MCF 10A (cell line): ENCODE results near the gene TMEM123. TPM values are rescaled to one million over a fixed set of nuclear protein-coding genes. Genes with fewer than 3 reads are reported as not detected.
A peak's percentile ranks its signal among the peaks of the same experiment; 100 is the strongest.
"Not testable (repeated sequence)": the region's sequence is repeated elsewhere in the genome, so short reads cannot be mapped to it uniquely, and the experiment has no call there.

Experiments
- BruUV-seq: library from RNA; stranded (reverse); fragments of 400-500 nt; replicated peaks from 2 replicates; lab custom pipeline; 2021; lab: Mats Ljungman, UMichigan
- CTCF ChIA-PET: fragments of 300-600 bp; sonication (Branson Sonifier 250); formaldehyde crosslinking; extraction: SDS; loops from one replicate; lab custom pipeline; 2021; ENCODE audit warnings: antibody characterized with exemption, inconsistent platforms; lab: Yijun Ruan, JAX
- POLR2A ChIA-PET: fragments of 300-600, 350-650 bp; sonication (Branson Sonifier 250); formaldehyde crosslinking; extraction: SDS; loops from one replicate; lab custom pipeline; 2020; ENCODE audit warnings: antibody characterized with exemption, inconsistent platforms; lab: Yijun Ruan, JAX
- DNase-seq: peaks from one replicate; pipeline ENCODE4 v3.0.0-alpha.2; 2018; ENCODE audit not compliant: unreplicated experiment
- H3K27ac Mint-ChIP-seq: one replicate; pipeline ENCODE4 v1.8.0; 2022; ENCODE audit warnings: mild to moderate bottlenecking, low read depth, mixed read lengths; ENCODE audit not compliant: unreplicated experiment
- H3K27me3 Mint-ChIP-seq: one replicate; pipeline ENCODE4 v1.8.0; 2022; ENCODE audit warnings: mixed read lengths; ENCODE audit not compliant: insufficient read depth, unreplicated experiment
- H3K36me3 Mint-ChIP-seq: one replicate; pipeline ENCODE4 v1.8.0; 2022; ENCODE audit warnings: mild to moderate bottlenecking, moderate library complexity, mixed read lengths; ENCODE audit not compliant: insufficient read depth, unreplicated experiment
- H3K4me1 Mint-ChIP-seq: one replicate; pipeline ENCODE4 v1.8.0; 2022; ENCODE audit warnings: mixed read lengths; ENCODE audit not compliant: insufficient read depth, unreplicated experiment
- H3K4me3 Mint-ChIP-seq: one replicate; pipeline ENCODE4 v1.8.0; 2022; ENCODE audit warnings: mild to moderate bottlenecking, moderate library complexity, mixed read lengths; ENCODE audit not compliant: unreplicated experiment
- H3K9me3 Mint-ChIP-seq: one replicate; pipeline ENCODE4 v1.8.0; 2022; ENCODE audit warnings: mixed read lengths; ENCODE audit not compliant: unreplicated experiment
- CTCF ChIP-seq: fragments of 200-600 bp; IDR thresholded peaks from one replicate; pipeline ENCODE4 v1.8.0; 2022; ENCODE audit warnings: antibody characterized with exemption, mild to moderate bottlenecking; ENCODE audit not compliant: unreplicated experiment
- intact Hi-C: fragments of 100-400 bp; cut with micrococcal nuclease; formaldehyde crosslinking; loops from 2 replicates; pipeline ENCODE4 v1.14.1; 2022
- total RNA-seq: library from RNA; stranded (reverse); gene quantifications from 2 replicates; pipeline ENCODE4 v1.2.3, GENCODE V29; 2022

TMEM123 gene
- total RNA-seq, 1 experiment from 2014 or later: 134 TPM

DNA sequence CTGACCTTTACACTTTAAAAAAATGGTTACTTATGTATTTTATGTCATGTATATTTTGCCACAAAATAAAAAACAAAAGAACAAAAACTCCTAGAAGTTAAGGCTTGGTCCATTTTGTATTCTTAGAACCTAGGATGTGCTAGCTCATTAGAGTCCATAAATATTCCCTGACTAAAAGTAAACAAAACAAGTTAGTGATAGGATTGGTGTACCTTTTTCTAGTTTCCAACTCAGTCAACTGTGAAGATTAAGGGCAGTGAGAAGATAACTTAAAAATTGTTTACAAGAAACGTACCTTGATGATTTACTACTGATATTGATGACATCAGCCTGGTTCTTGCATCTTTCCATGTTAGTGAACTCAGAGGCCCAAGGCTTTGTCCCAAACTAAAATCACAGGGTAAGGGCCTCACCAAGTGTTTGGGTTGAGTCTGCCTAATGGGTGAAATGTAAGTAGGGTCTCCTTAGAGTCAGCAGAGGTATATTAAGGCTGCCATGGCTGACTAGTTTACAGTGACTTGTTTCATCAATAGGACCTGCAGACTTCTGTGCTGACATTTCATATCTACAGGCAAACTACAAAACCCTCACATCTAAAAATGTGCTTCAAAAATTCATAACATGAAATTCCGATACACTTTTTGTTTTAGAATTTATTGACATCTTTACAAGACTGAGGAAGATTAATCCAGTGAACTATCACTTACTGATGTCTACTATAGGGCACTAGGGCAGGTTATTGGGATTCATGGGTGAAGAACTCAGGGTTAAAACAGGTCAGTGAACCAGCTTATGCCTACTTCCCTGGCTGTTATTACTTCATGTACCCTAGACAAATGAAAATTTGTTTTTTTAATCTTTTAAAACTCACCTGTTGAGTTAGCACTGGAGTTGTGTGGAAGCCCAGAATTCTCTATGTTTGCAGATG is 4.4 kb downstream of the TMEM123 start:
- H3K36me3 Mint-ChIP-seq: peaks cover 45% of the 10 kb centered on the region
- POLR2A ChIA-PET: no interaction called here
- no peak overlapping the region for H3K27ac Mint-ChIP-seq
- no peaks in the 10 kb centered on the region for H3K27me3 Mint-ChIP-seq
- BruUV-seq: no TSS peak
- no peak for DNase-seq
- CTCF ChIA-PET: interaction anchor here (0.9 to 1.4 kb wide), 2 partner anchors 48 to 99 kb away, joined by 3 to 4 read pairs; no protein-coding TSS in a partner anchor
- H3K4me3 Mint-ChIP-seq: no peak overlapping the region
- intact Hi-C loops: no loop called here
- TF ChIP-seq CTCF: no peak
- no peaks in the 10 kb centered on the region for H3K9me3 Mint-ChIP-seq
- H3K4me1 Mint-ChIP-seq: peaks cover 26% of the 10 kb centered on the region

DNA sequence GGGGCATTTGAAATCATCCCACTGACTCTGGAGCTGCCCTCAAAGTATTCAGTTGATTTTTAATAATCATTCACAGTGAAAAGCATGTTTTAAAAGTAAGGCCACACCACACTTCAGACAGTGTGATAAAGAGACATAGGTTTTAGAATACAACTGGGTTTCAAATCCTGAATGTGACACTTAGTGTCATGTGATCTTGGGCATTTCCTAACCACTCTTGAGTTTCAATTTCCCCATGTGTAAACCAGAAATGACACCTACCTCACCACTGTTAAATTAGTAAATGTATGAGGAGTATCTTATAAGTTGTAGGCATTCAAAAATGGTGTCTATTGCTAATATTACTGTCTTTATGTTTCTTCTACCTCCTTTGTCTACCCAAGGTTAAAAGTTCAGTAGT is 5.4 kb downstream of the TMEM123 start:
- ChIA-PET CTCF (interaction anchor here (0.7 to 1.4 kb wide), 2 partner anchors 98 to 158 kb away, joined by 3 read pairs; no protein-coding TSS in a partner anchor), POLR2A (interaction anchor here (1.5 kb wide), 1 partner anchor 9 kb away, joined by 5 read pairs; no protein-coding TSS in a partner anchor)
- Mint-ChIP-seq H3K36me3 (peaks cover 39% of the 10 kb centered on the region), H3K27ac (no peak overlapping the region), H3K9me3 (no peaks in the 10 kb centered on the region), H3K27me3 (no peaks in the 10 kb centered on the region), H3K4me1 (peaks cover 23% of the 10 kb centered on the region), H3K4me3 (no peak overlapping the region)
- intact Hi-C loops: no loop called here
- no peak for DNase-seq
- no peak for TF ChIP-seq CTCF
- BruUV-seq: no TSS peak

DNA sequence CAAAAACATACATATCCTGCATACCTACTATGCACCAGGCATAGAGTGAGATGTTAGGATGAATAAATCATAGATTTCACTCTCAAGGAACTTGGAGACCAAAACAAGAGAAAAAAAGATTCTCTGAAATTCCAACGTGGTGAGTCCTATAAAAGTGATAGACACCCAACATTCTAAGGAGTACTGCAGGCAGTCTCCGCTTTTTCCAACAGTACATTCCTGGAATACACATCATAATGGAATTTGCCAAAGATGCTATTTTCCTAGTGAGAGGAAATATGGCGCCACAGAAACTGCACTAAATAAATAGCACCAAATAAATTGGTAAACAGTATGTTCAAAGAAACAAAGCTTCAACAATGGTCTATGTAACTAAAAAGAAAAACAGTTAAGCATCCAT is 6.0 kb downstream of the TMEM123 start:
- ChIA-PET POLR2A (interaction anchor here (1.5 kb wide), 1 partner anchor 10 kb away, joined by 5 read pairs; no protein-coding TSS in a partner anchor), CTCF (interaction anchor here (1.1 to 1.4 kb wide), 2 partner anchors 49 to 97 kb away, joined by 3 read pairs; no protein-coding TSS in a partner anchor)
- Mint-ChIP-seq H3K9me3 (no peaks in the 10 kb centered on the region), H3K4me1 (peaks cover 23% of the 10 kb centered on the region), H3K4me3 (no peak overlapping the region), H3K27ac (no peak overlapping the region), H3K27me3 (no peaks in the 10 kb centered on the region), H3K36me3 (peaks cover 39% of the 10 kb centered on the region)
- intact Hi-C loops: no loop called here
- BruUV-seq: no TSS peak
- peak; percentile 27 for DNase-seq
- no peak for TF ChIP-seq CTCF

- H3K9me3 Mint-ChIP-seq, H3K27me3 Mint-ChIP-seq, BruUV-seq, CTCF ChIA-PET, intact Hi-C loops, POLR2A ChIA-PET, DNase-seq, H3K27ac Mint-ChIP-seq, H3K4me3 Mint-ChIP-seq: not testable (repeated sequence)
- peaks cover 15% of the 10 kb centered on the region for H3K4me1 Mint-ChIP-seq
- H3K36me3 Mint-ChIP-seq: peaks cover 32% of the 10 kb centered on the region
Measured at GRCh38 chr11:102444693-102445092, 7.9 kb downstream of the TMEM123 start.

DNA sequence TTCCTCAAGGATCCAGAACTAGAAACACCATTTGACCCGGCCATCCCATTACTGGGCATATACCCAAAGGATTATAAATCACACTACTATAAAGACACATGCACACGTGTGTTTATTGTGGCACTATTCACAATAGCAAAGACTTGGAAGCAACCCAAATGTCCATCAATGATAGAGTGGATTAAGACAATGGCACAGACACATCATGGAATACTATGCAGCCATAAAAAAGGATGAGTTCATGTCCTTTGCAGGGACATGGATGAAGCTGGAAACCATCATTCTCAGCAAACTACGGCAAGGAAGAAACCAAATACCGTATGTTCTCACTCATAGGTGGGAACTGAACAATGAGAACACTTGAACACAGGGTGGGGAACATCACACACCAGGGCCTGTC is 8.4 kb downstream of the TMEM123 start:
- POLR2A ChIA-PET: interaction anchor here (1.2 kb wide), 1 partner anchor 7 kb away, joined by 3 read pairs; no protein-coding TSS in a partner anchor
- intact Hi-C loops, H3K27me3 Mint-ChIP-seq, H3K27ac Mint-ChIP-seq, H3K9me3 Mint-ChIP-seq, BruUV-seq, DNase-seq, H3K4me3 Mint-ChIP-seq: not testable (repeated sequence)
- CTCF ChIA-PET: interaction anchor here (0.6 kb wide), 1 partner anchor 78 kb away, joined by 4 read pairs; no protein-coding TSS in a partner anchor
- Mint-ChIP-seq H3K4me1 (peaks cover 12% of the 10 kb centered on the region), H3K36me3 (peaks cover 30% of the 10 kb centered on the region)

GRCh38 chr11:102439063-102439363 is 13.6 kb downstream of the TMEM123 start:
- BruUV-seq, DNase-seq, H3K27me3 Mint-ChIP-seq, H3K4me3 Mint-ChIP-seq, POLR2A ChIA-PET, H3K9me3 Mint-ChIP-seq, intact Hi-C loops, H3K27ac Mint-ChIP-seq, H3K4me1 Mint-ChIP-seq: not testable (repeated sequence)
- CTCF ChIA-PET: interaction anchor here (1.2 kb wide), 1 partner anchor 48 kb away, joined by 5 read pairs; no protein-coding TSS in a partner anchor
- H3K36me3 Mint-ChIP-seq: peaks cover 22% of the 10 kb centered on the region
